ENCODE measurements around the gene HERC3. TPM values are rescaled to one million over a fixed set of nuclear protein-coding genes. Genes with fewer than 3 reads are reported as not detected.

Gene HERC3
- total RNA-seq, 1 donor from 2014 or later, result 8.5 TPM

GRCh38 chr4:88604978-88605678 is 12.8 kb downstream of the HERC3 start:
- H3K4me1 ChIP-seq (ENCODE audit: insufficient read depth, low read length), result peaks cover 9% of the 10 kb centered on the region
- H3K4me3 Mint-ChIP-seq (ENCODE audit: unreplicated experiment), result no peak overlapping the region
- no peaks in the 10 kb centered on the region for H3K79me2 ChIP-seq (ENCODE audit: insufficient read depth, low read length)
- DNase-seq (ENCODE audit: low read depth) (no peak), FAIRE-seq (no peak)
- H3K4me1 Mint-ChIP-seq (ENCODE audit: low read depth, unreplicated experiment), result peaks cover 4% of the 10 kb centered on the region
- H3K36me3 Mint-ChIP-seq (ENCODE audit: low read depth, unreplicated experiment), result peaks cover 10% of the 10 kb centered on the region
- peaks cover 1% of the 10 kb centered on the region for H3K9me3 Mint-ChIP-seq (ENCODE audit: unreplicated experiment)
- H3K4me2 ChIP-seq (ENCODE audit: low read length), result no peak overlapping the region
- no peak for TF ChIP-seq CTCF (IDR thresholded peaks at IDR 0.05; ENCODE audit: insufficient read depth, low read depth, low read length)
- H3K36me3 ChIP-seq (ENCODE audit: insufficient read depth, low read length), result no peaks in the 10 kb centered on the region
- H3K9ac ChIP-seq (ENCODE audit: low read length), result no peak overlapping the region
- H3K9me3 ChIP-seq (ENCODE audit: insufficient read depth, low read depth, low read length), result no peaks in the 10 kb centered on the region
- H3K27me3 ChIP-seq (ENCODE audit: insufficient read depth, low read length), result no peaks in the 10 kb centered on the region
- H3K27me3 Mint-ChIP-seq (ENCODE audit: low read depth, unreplicated experiment), result no peaks in the 10 kb centered on the region
- no peak overlapping the region for H3K27ac Mint-ChIP-seq (ENCODE audit: unreplicated experiment)
- H3K27ac ChIP-seq (ENCODE audit: low read depth, low read length), result no peak overlapping the region
- H4K20me1 ChIP-seq (ENCODE audit: insufficient read depth, low read length), result no peaks in the 10 kb centered on the region
- no peak overlapping the region for H3K4me3 ChIP-seq (ENCODE audit: insufficient read depth, low read depth, low read length)
- H2AFZ ChIP-seq (ENCODE audit: low read depth, low read length), result no peak overlapping the region

GRCh38 chr4:88605736-88606135 is 13.5 kb downstream of the HERC3 start:
- DNase-seq (ENCODE audit: low read depth) (no peak), FAIRE-seq (no peak)
- Mint-ChIP-seq H3K9me3 (ENCODE audit: unreplicated experiment) (peaks cover 3% of the 10 kb centered on the region), H3K27ac (ENCODE audit: unreplicated experiment) (no peak overlapping the region), H3K4me1 (ENCODE audit: low read depth, unreplicated experiment) (peaks cover 5% of the 10 kb centered on the region), H3K36me3 (ENCODE audit: low read depth, unreplicated experiment) (peaks cover 12% of the 10 kb centered on the region), H3K4me3 (ENCODE audit: unreplicated experiment) (no peak overlapping the region), H3K27me3 (ENCODE audit: low read depth, unreplicated experiment) (no peaks in the 10 kb centered on the region)
- H3K4me2 ChIP-seq (ENCODE audit: low read length), result no peak overlapping the region
- no peaks in the 10 kb centered on the region for H3K9me3 ChIP-seq (ENCODE audit: insufficient read depth, low read depth, low read length)
- TF ChIP-seq CTCF (IDR thresholded peaks at IDR 0.05; ENCODE audit: insufficient read depth, low read depth, low read length) (no peak), EZH2 (IDR thresholded peaks at IDR 0.05; ENCODE audit: insufficient read depth, low read length) (no peak)
- H4K20me1 ChIP-seq (ENCODE audit: insufficient read depth, low read length), result no peaks in the 10 kb centered on the region
- H3K4me1 ChIP-seq (ENCODE audit: insufficient read depth, low read length), result peaks cover 8% of the 10 kb centered on the region
- H3K27ac ChIP-seq (ENCODE audit: low read depth, low read length), result no peak overlapping the region
- H2AFZ ChIP-seq (ENCODE audit: low read depth, low read length), result no peak overlapping the region
- no peaks in the 10 kb centered on the region for H3K79me2 ChIP-seq (ENCODE audit: insufficient read depth, low read length)
- no peak overlapping the region for H3K9ac ChIP-seq (ENCODE audit: low read length)
- no peaks in the 10 kb centered on the region for H3K36me3 ChIP-seq (ENCODE audit: insufficient read depth, low read length)
- H3K27me3 ChIP-seq (ENCODE audit: insufficient read depth, low read length), result no peaks in the 10 kb centered on the region
- H3K4me3 ChIP-seq (ENCODE audit: insufficient read depth, low read depth, low read length), result no peak overlapping the region

- Mint-ChIP-seq H3K9me3 (ENCODE audit: unreplicated experiment) (peaks cover 3% of the 10 kb centered on the region), H3K27me3 (ENCODE audit: low read depth, unreplicated experiment) (no peaks in the 10 kb centered on the region), H3K27ac (ENCODE audit: unreplicated experiment) (no peak overlapping the region), H3K4me1 (ENCODE audit: low read depth, unreplicated experiment) (peaks cover 16% of the 10 kb centered on the region), H3K36me3 (ENCODE audit: low read depth, unreplicated experiment) (peaks cover 12% of the 10 kb centered on the region), H3K4me3 (ENCODE audit: unreplicated experiment) (no peak overlapping the region)
- Histone ChIP-seq H4K20me1 (ENCODE audit: insufficient read depth, low read length) (no peaks in the 10 kb centered on the region), H3K4me2 (ENCODE audit: low read length) (no peak overlapping the region), H3K9ac (ENCODE audit: low read length) (no peak overlapping the region), H3K4me1 (ENCODE audit: insufficient read depth, low read length) (peaks cover 15% of the 10 kb centered on the region), H3K36me3 (ENCODE audit: insufficient read depth, low read length) (no peaks in the 10 kb centered on the region), H3K9me3 (ENCODE audit: insufficient read depth, low read depth, low read length) (no peaks in the 10 kb centered on the region), H2AFZ (ENCODE audit: low read depth, low read length) (no peak overlapping the region), H3K27ac (ENCODE audit: low read depth, low read length) (no peak overlapping the region), H3K79me2 (ENCODE audit: insufficient read depth, low read length) (no peaks in the 10 kb centered on the region), H3K4me3 (ENCODE audit: insufficient read depth, low read depth, low read length) (no peak overlapping the region), H3K27me3 (ENCODE audit: insufficient read depth, low read length) (no peaks in the 10 kb centered on the region)
- FAIRE-seq (no peak), DNase-seq (ENCODE audit: low read depth) (no peak)
- TF ChIP-seq EZH2 (IDR thresholded peaks at IDR 0.05; ENCODE audit: insufficient read depth, low read length), result no peak
- TF ChIP-seq CTCF (IDR thresholded peaks at IDR 0.05; ENCODE audit: insufficient read depth, low read depth, low read length), result no peak
Measured at GRCh38 chr4:88606832-88607231, 14.6 kb downstream of the HERC3 start.
